Activated CD8-positive, alpha-beta memory T cell treated with anti-CD3 and anti-CD28 coated beads, Interleukin-2, amount 50 U/mL, for 48 hours (primary cell): ENCODE data around the gene FIBCD1.

Experiments used
- DNase-seq: peaks from one replicate; pipeline ENCODE4 v3.0.0-alpha.2; 2020

The FIBCD1 gene

GRCh38 chr9:130952065-130952762 is 13.2 kb upstream of the FIBCD1 start:
- no peak for DNase-seq

- DNase-seq: no peak
Observed at GRCh38 chr9:130950039-130950311, 10.9 kb upstream of the FIBCD1 start.

GRCh38 chr9:130949188-130950038 is 10.4 kb upstream of the FIBCD1 start:
- no peak for DNase-seq

- no peak for DNase-seq
Observed at GRCh38 chr9:130948266-130948665, 9.2 kb upstream of the FIBCD1 start.

GRCh38 chr9:130947618-130948140 is 8.6 kb upstream of the FIBCD1 start:
- DNase-seq: no peak

- DNase-seq: no peak
Observed at GRCh38 chr9:130946766-130947617, 7.9 kb upstream of the FIBCD1 start.

GRCh38 chr9:130945173-130945572 is 6.1 kb upstream of the FIBCD1 start:
- DNase-seq: no peak

- no peak for DNase-seq
Observed at GRCh38 chr9:130944510-130945058, 5.5 kb upstream of the FIBCD1 start.

GRCh38 chr9:130943777-130944176 is 4.7 kb upstream of the FIBCD1 start:
- DNase-seq: no peak

- DNase-seq: no peak
Observed at GRCh38 chr9:130943221-130943620, 4.2 kb upstream of the FIBCD1 start.

GRCh38 chr9:130942679-130943078 is 3.6 kb upstream of the FIBCD1 start:
- DNase-seq: no peak

- no peak for DNase-seq
Observed at GRCh38 chr9:130942084-130942483, 3.0 kb upstream of the FIBCD1 start.

- peak; percentile 88 for DNase-seq
Observed at GRCh38 chr9:130940693-130941576, 1.9 kb upstream of the FIBCD1 start.

- DNase-seq: no peak
Observed at GRCh38 chr9:130940027-130940549, 1.0 kb upstream of the FIBCD1 start.

- no peak for DNase-seq
Observed at GRCh38 chr9:130939405-130940026, 469 bp upstream of the FIBCD1 start.

GRCh38 chr9:130938184-130938651 is 829 bp downstream of the FIBCD1 start:
- no peak for DNase-seq

- DNase-seq: no peak
Observed at GRCh38 chr9:130937146-130938076, 1.6 kb downstream of the FIBCD1 start.

- no peak for DNase-seq
Observed at GRCh38 chr9:130936285-130937117, 2.5 kb downstream of the FIBCD1 start.
